Measurements from ENCODE around the gene CFHR4.

DNA sequence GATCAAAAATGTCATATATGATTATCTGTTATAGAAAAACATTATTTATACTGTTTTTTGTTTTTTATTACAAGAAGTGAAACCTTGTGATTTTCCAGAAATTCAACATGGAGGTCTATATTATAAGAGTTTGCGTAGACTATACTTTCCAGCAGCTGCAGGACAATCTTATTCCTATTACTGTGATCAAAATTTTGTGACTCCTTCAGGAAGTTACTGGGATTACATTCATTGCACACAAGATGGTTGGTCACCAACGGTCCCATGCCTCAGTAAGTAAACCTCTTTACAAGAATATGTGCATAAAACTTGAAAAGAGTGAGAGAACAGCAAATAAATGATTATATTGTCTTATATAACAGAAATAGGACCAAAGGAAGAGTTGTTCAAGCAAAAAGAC, 14.5 kb downstream of the CFHR4 start:
- TF ChIP-seq CTCF (conservative IDR thresholded peaks at IDR 0.05; ENCODE audit: low read depth, low read length): no peak
- TF ChIP-seq SMC3 (IDR thresholded peaks at IDR 0.05; ENCODE audit: low read depth, low read length): no peak
- TF ChIP-seq MAFK (IDR thresholded peaks at IDR 0.05; ENCODE audit: low read depth, low read length): no peak
- TF ChIP-seq RAD21 (IDR thresholded peaks at IDR 0.05; ENCODE audit: low read length): no peak
- TF ChIP-seq NFE2L2 (IDR thresholded peaks at IDR 0.05; ENCODE audit: low read depth, low read length): no peak
- TF ChIP-seq CHD1 (IDR thresholded peaks at IDR 0.05; ENCODE audit: low read depth, low read length): no peak
- no peak for TF ChIP-seq POLR2A (IDR thresholded peaks at IDR 0.05; ENCODE audit: low read depth, low read length)
- TF ChIP-seq BHLHE40 (IDR thresholded peaks at IDR 0.05; ENCODE audit: low read depth, low read length): no peak
- no peak for TF ChIP-seq CEBPB (IDR thresholded peaks at IDR 0.05; ENCODE audit: low read depth, low read length)
- no peak for TF ChIP-seq ELK1 (IDR thresholded peaks at IDR 0.05; ENCODE audit: borderline replicate concordance, low read depth, low read length)
- TF ChIP-seq USF2 (IDR thresholded peaks at IDR 0.05; ENCODE audit: low read depth, low read length): no peak
